SK-N-SH (cell line): ENCODE measurements around the gene PMM2. TPM values are rescaled to one million over a fixed set of nuclear protein-coding genes. Genes with fewer than 3 reads are reported as not detected.
A peak's percentile ranks its signal among the peaks of the same experiment; 100 is the strongest.

Experiments
- CTCF ChIA-PET: fragments of 300-600, 350-600 bp; formaldehyde crosslinking; extraction: SDS; loops from one replicate; lab custom pipeline; 2021; lab: Yijun Ruan, JAX
- POLR2A ChIA-PET: fragments of 350-600 bp; sonication (Branson Sonifier 250); formaldehyde crosslinking; extraction: SDS; loops from one replicate; lab custom pipeline; 2020; ENCODE audit warnings: antibody characterized with exemption, inconsistent platforms; lab: Yijun Ruan, JAX
- DNase-seq: peaks from one replicate; pipeline ENCODE4 v3.0.0; 2012
- H2AFZ ChIP-seq: fragments of 200-600 bp; sonication (generic); 2 replicates; pipeline ENCODE4 v1.8.1; 2016; ENCODE audit warnings: antibody characterized with exemption, mild to moderate bottlenecking, low read depth
- H3F3A ChIP-seq: fragments of 200-600 bp; sonication (generic); replicated peaks from 2 replicates; pipeline ENCODE3; 2016; ENCODE audit warnings: antibody characterized with exemption, mild to moderate bottlenecking; ENCODE audit not compliant: insufficient read depth
- H3K27ac ChIP-seq, 2 experiments: fragments of 200-500 bp in 1 of 2; fragments of 200-600 bp in 1 of 2; sonication (Bioruptor generic) in 1 of 2; sonication (generic), shearing (Covaris generic) in 1 of 2; 2 replicates each; pipeline versions ENCODE4 v1.5.1 to v1.6.1; 2014 to 2016; ENCODE audit warnings: low read depth in 2 of 2, inconsistent platforms in 1 of 2, low read length in 1 of 2, mild to moderate bottlenecking in 1 of 2, mixed read lengths in 1 of 2
- H3K27me3 ChIP-seq: fragments of 200-600 bp; sonication (generic), shearing (Covaris generic); 2 replicates; pipeline ENCODE4 v1.6.1; 2016; ENCODE audit warnings: mixed run types; ENCODE audit not compliant: insufficient read depth
- H3K36me3 ChIP-seq, 2 experiments: fragments of 200-500 bp in 1 of 2; fragments of 200-600 bp in 1 of 2; sonication (Bioruptor generic) in 1 of 2; sonication (generic) in 1 of 2; replicated peaks in 1 of 2; 2 replicates each; pipeline versions ENCODE3 to v1.5.1; 2014 to 2016; ENCODE audit warnings: low read length in 1 of 2, mild to moderate bottlenecking in 1 of 2; ENCODE audit not compliant: insufficient read depth in 2 of 2, control insufficient read depth in 1 of 2
- H3K4me1 ChIP-seq, 2 experiments: fragments of 200-500 bp in 1 of 2; fragments of 200-600 bp in 1 of 2; sonication (Bioruptor generic) in 1 of 2; sonication (generic), shearing (Covaris generic) in 1 of 2; 2 replicates each; pipeline versions ENCODE4 v1.5.1 to v1.6.1; 2014 to 2016; ENCODE audit warnings: low read depth in 1 of 2, low read length in 1 of 2, mixed run types in 1 of 2; ENCODE audit not compliant: insufficient read depth in 2 of 2, control insufficient read depth in 1 of 2
- H3K4me2 ChIP-seq: fragments of 200-600 bp; sonication (generic), shearing (Covaris generic); 2 replicates; pipeline ENCODE4 v1.6.1; 2017; ENCODE audit warnings: mixed run types
- H3K4me3 ChIP-seq, 2 experiments: fragments of 200-500 bp in 1 of 2; fragments of 200-600 bp in 1 of 2; sonication (Bioruptor generic) in 1 of 2; sonication (generic), shearing (Covaris generic) in 1 of 2; 2 replicates each; pipeline versions ENCODE4 v1.5.1 to v1.8.1; 2014 to 2016; ENCODE audit warnings: low read depth in 2 of 2, inconsistent platforms in 1 of 2, low read length in 1 of 2, mild to moderate bottlenecking in 1 of 2, mixed read lengths in 1 of 2, moderate library complexity in 1 of 2
- H3K79me2 ChIP-seq: fragments of 200-600 bp; sonication (generic); 2 replicates; pipeline ENCODE4 v1.8.1; 2017; ENCODE audit warnings: mild to moderate bottlenecking; ENCODE audit not compliant: insufficient read depth
- H3K9ac ChIP-seq: fragments of 200-600 bp; sonication (generic); 2 replicates; pipeline ENCODE4 v1.6.1; 2017; ENCODE audit warnings: mixed run types
- H3K9me2 ChIP-seq: fragments of 200-600 bp; sonication (generic); 2 replicates; pipeline ENCODE4 v1.6.1; 2017; ENCODE audit warnings: mixed run types
- H3K9me3 ChIP-seq: fragments of 200-600 bp; sonication (generic); 2 replicates; pipeline ENCODE4 v1.6.1; 2017; ENCODE audit warnings: mixed run types, mild to moderate bottlenecking, moderate library complexity
- H4K20me1 ChIP-seq: fragments of 200-600 bp; sonication (generic); 2 replicates; pipeline ENCODE4 v1.6.1; 2017; ENCODE audit warnings: mild to moderate bottlenecking, mixed run types; ENCODE audit not compliant: insufficient read depth
- CHD2 ChIP-seq: fragments of 150-350 bp; IDR thresholded peaks from 2 replicates; pipeline ENCODE4 v1.6.1; 2018; ENCODE audit warnings: low read length; ENCODE audit not compliant: partially characterized antibody
- EP300 ChIP-seq, 2 experiments: IDR thresholded peaks; 2 replicates each; pipeline versions ENCODE4 v1.4.0 to v1.6.1; 2012; ENCODE audit warnings: borderline replicate concordance in 1 of 2, low read depth in 1 of 2, low read length in 1 of 2
- FOXJ3 ChIP-seq: sonication (generic); formaldehyde crosslinking; IDR thresholded peaks from 2 replicates; pipeline ENCODE4 v1.5.1; 2020; ENCODE audit warnings: mild to moderate bottlenecking, missing genetic modification reagents
- GATA2 ChIP-seq: sonication (generic); formaldehyde crosslinking; IDR thresholded peaks from 2 replicates; pipeline ENCODE4 v1.5.0; 2020; ENCODE audit warnings: mild to moderate bottlenecking, missing genetic modification reagents
- MAX ChIP-seq: IDR thresholded peaks from 2 replicates; pipeline ENCODE4 v1.4.0; 2012; ENCODE audit warnings: low read depth
- MEF2A ChIP-seq: IDR thresholded peaks from 2 replicates; pipeline ENCODE4 v1.4.0; 2012; ENCODE audit warnings: low read depth, borderline replicate concordance
- MXI1 ChIP-seq: IDR thresholded peaks from 2 replicates; pipeline ENCODE4 v1.6.1; 2012; ENCODE audit warnings: mild to moderate bottlenecking, low read depth, low read length, improper control_type of control experiment
- PBX3 ChIP-seq: IDR thresholded peaks from 2 replicates; pipeline ENCODE4; 2012
- RAD21 ChIP-seq: IDR thresholded peaks from 2 replicates; pipeline ENCODE4 v1.6.1; 2012; ENCODE audit warnings: mild to moderate bottlenecking, low read length
- USF2 ChIP-seq: fragments of 150-350 bp; IDR thresholded peaks from 2 replicates; pipeline ENCODE4 v1.6.1; 2017; ENCODE audit warnings: antibody characterized with exemption, low read length, low read depth, borderline replicate concordance
- ZBTB33 ChIP-seq: IDR thresholded peaks from 2 replicates; pipeline ENCODE4 v1.4.0; 2012; ENCODE audit warnings: low read depth, borderline replicate concordance
- WGBS: methylation state at CpG from one replicate; pipeline ENCODE4 v1.1.6; 2017; ENCODE audit warnings: low lambda C conversion rate; 5-methylcytosine and 5-hydroxymethylcytosine counted together
- polyA plus RNA-seq, 3 experiments: library from polyadenylated mRNA; depleted of rRNA; stranded (reverse); fragments of >200 nt; gene quantifications; 2 replicates each; pipeline ENCODE4 v1.2.3, GENCODE V29; 2012

Gene PMM2
- polyA plus RNA-seq, 1 of the 3 experiments (the other 2 are of a cell fraction): 24.3 TPM

- H4K20me1 ChIP-seq: peaks cover 38% of the 10 kb centered on the region
- H3K4me1 ChIP-seq: peaks cover 13 to 21% of the 10 kb centered on the region in 2 experiments; a peak in 3 of 4 replicates
- ChIA-PET POLR2A (interaction anchor here (0.6 kb wide), 1 partner anchor 16 kb away, joined by 4 read pairs; no protein-coding TSS in a partner anchor), CTCF (no interaction called here)
- DNase-seq: peak; percentile 10
- peaks cover 30% of the 10 kb centered on the region; the same call in 1 of the 2 replicates for H3K79me2 ChIP-seq
- H3K27ac ChIP-seq: peak overlapping the region; percentile 23; a peak in 1 of 4 replicates
- peaks cover 52% of the 10 kb centered on the region for H3F3A ChIP-seq
- no peaks in the 10 kb centered on the region for H3K9me2 ChIP-seq
- no peaks in the 10 kb centered on the region for H3K9me3 ChIP-seq
- no peak overlapping the region for H3K4me3 ChIP-seq
- WGBS: 93% methylated on average over 9 of the region's 10 CpGs
- no peak overlapping the region for H2AFZ ChIP-seq
- H3K36me3 ChIP-seq: peaks cover 12 to 25% of the 10 kb centered on the region in 2 experiments
- TF ChIP-seq CHD2 (no peak), MAX (no peak), GATA2 (CRISPR knock-in tag) (no peak), ZBTB33 (no peak), EP300 (IDR thresholded peaks at IDR 0.05; ENCODE audit: borderline replicate concordance in 1 of 2, low read depth in 1 of 2, low read length in 1 of 2) (no peak), USF2 (no peak), FOXJ3 (no peak), MEF2A (no peak)
- TF ChIP-seq, all 33 proteins: peak for 0
- H3K27me3 ChIP-seq: no peaks in the 10 kb centered on the region
- no peak overlapping the region for H3K4me2 ChIP-seq
- H3K9ac ChIP-seq: no peak overlapping the region
Measured at GRCh38 chr16:8846401-8846932, 48.8 kb downstream of the PMM2 start.

GRCh38 chr16:8847145-8847544, 49.5 kb downstream of the PMM2 start:
- H3K27ac ChIP-seq: peak overlapping the region; percentile 2 to 23; a peak in 2 of 4 replicates
- H3K79me2 ChIP-seq: peaks cover 34% of the 10 kb centered on the region; the same call in 1 of the 2 replicates
- no peak overlapping the region for H3K4me2 ChIP-seq
- 79% methylated on average over 13 of the region's 13 CpGs for WGBS
- peaks cover 40% of the 10 kb centered on the region for H4K20me1 ChIP-seq
- peak; percentile 56 for DNase-seq
- peaks cover 52% of the 10 kb centered on the region for H3F3A ChIP-seq
- peaks cover 12 to 25% of the 10 kb centered on the region in 2 experiments for H3K36me3 ChIP-seq
- no peak overlapping the region for H3K4me3 ChIP-seq
- peak; percentile 65; the same call in 1 of the 2 replicates for TF ChIP-seq MXI1
- no peak for TF ChIP-seq PBX3
- no peak for TF ChIP-seq RAD21
- ChIA-PET POLR2A (interaction anchor here (0.6 kb wide), 1 partner anchor 17 kb away, joined by 4 read pairs; no protein-coding TSS in a partner anchor), CTCF (no interaction called here)
- H3K9ac ChIP-seq: no peak overlapping the region
- peaks cover 13 to 21% of the 10 kb centered on the region in 2 experiments; a peak in 3 of 4 replicates for H3K4me1 ChIP-seq
- H3K9me3 ChIP-seq: no peaks in the 10 kb centered on the region
- no peak overlapping the region for H2AFZ ChIP-seq
- H3K9me2 ChIP-seq: no peaks in the 10 kb centered on the region
- H3K27me3 ChIP-seq: no peaks in the 10 kb centered on the region
